GM12878 (cell line): ENCODE results near the gene TOB1. TPM values are rescaled to one million over a fixed set of nuclear protein-coding genes. Genes with fewer than 3 reads are reported as not detected.

Experiments used
- ATAC-seq: fragments of 200-7000 bp; cut with Tn5 transposase; 3 replicates; pipeline ENCODE4 v1.9.1; 2020; ENCODE audit warnings: mild to moderate bottlenecking, moderate library complexity
- BruUV-seq: library from RNA; stranded (reverse); fragments of 400-500 nt; replicated peaks from 2 replicates; lab custom pipeline; 2021; lab: Mats Ljungman, UMichigan
- CTCF ChIA-PET: fragments of 300-600 bp; sonication (Branson Sonifier 250); formaldehyde crosslinking; extraction: SDS; loops from one replicate; lab custom pipeline; 2021; ENCODE audit warnings: inconsistent platforms; lab: Yijun Ruan, JAX
- POLR2A ChIA-PET: fragments of 350-600 bp; formaldehyde crosslinking; extraction: SDS; loops from one replicate; lab custom pipeline; 2021; ENCODE audit warnings: inconsistent platforms; lab: Charles Lee
- RAD21 ChIA-PET: fragments of 300-600 bp; sonication (Branson Sonifier 250); formaldehyde crosslinking; loops from one replicate; lab custom pipeline; 2023; ENCODE audit warnings: antibody characterized with exemption; ENCODE audit not compliant: unreplicated experiment; lab: Charles Lee
- SMC1A ChIA-PET: fragments of 300-600 bp; sonication (Branson Sonifier 250); formaldehyde crosslinking; loops from one replicate; lab custom pipeline; 2023; ENCODE audit not compliant: unreplicated experiment, uncharacterized antibody; lab: Charles Lee
- DNase-seq: peaks from one replicate; pipeline ENCODE4 v3.0.0-alpha.2; 2011; ENCODE audit warnings: low read depth, low spot score
- FAIRE-seq: peaks from 3 replicates; lab custom pipeline; 2011; peaks lifted over from hg19 to GRCh38; lab: Jason Lieb, UNC
- H2AFZ ChIP-seq: 2 replicates; pipeline ENCODE4 v1.6.0; 2011; ENCODE audit warnings: low read depth, low read length, control low read depth; ENCODE audit not compliant: control insufficient read depth
- H3K27ac ChIP-seq: 2 replicates; pipeline ENCODE4 v1.5.1; 2011; ENCODE audit warnings: control low read depth; ENCODE audit not compliant: control insufficient read depth, insufficient read depth
- H3K27me3 ChIP-seq, 2 experiments: replicated peaks in 1 of 2; 2 replicates each; pipeline versions ENCODE4 v1.6.0 to v1.6.1; 2011; ENCODE audit warnings: low read length in 1 of 2; ENCODE audit not compliant: control insufficient read depth in 2 of 2, insufficient read depth in 2 of 2
- H3K36me3 ChIP-seq, 2 experiments: 2 replicates each; pipeline ENCODE4 v1.5.1; 2011; ENCODE audit warnings: low read length in 1 of 2; ENCODE audit not compliant: control insufficient read depth in 2 of 2, insufficient read depth in 2 of 2
- H3K4me1 ChIP-seq: 2 replicates; pipeline ENCODE4 v1.6.1; 2011; ENCODE audit warnings: mild to moderate bottlenecking, low read length, moderate library complexity, mixed read lengths; ENCODE audit not compliant: control insufficient read depth, insufficient read depth
- H3K4me2 ChIP-seq: 2 replicates; pipeline ENCODE4 v1.6.0; 2011; ENCODE audit warnings: control low read depth; ENCODE audit not compliant: control insufficient read depth, insufficient read depth
- H3K4me3 ChIP-seq: fragments of 200-600 bp; sonication (generic); 2 replicates; pipeline ENCODE4 v1.5.1; 2016
- H3K79me2 ChIP-seq: 2 replicates; pipeline ENCODE4 v1.6.0; 2011; ENCODE audit warnings: low read length; ENCODE audit not compliant: control insufficient read depth, insufficient read depth
- H3K9ac ChIP-seq: 2 replicates; pipeline ENCODE4 v1.8.0; 2011; ENCODE audit warnings: low read length, control low read depth, mixed read lengths; ENCODE audit not compliant: control insufficient read depth, insufficient read depth
- H3K9me3 ChIP-seq: replicated peaks from 3 replicates; pipeline ENCODE4 v1.5.1; 2011; ENCODE audit warnings: mild to moderate bottlenecking, low read length; ENCODE audit not compliant: control insufficient read depth, insufficient read depth
- H4K20me1 ChIP-seq: 2 replicates; pipeline ENCODE4 v1.6.0; 2011; ENCODE audit not compliant: control insufficient read depth, insufficient read depth
- BACH1 ChIP-seq: fragments of 450-650 bp; IDR thresholded peaks from 2 replicates; pipeline ENCODE4 v1.6.1; 2017; ENCODE audit warnings: mild to moderate bottlenecking, borderline replicate concordance
- BMI1 ChIP-seq: fragments of 450-650 bp; IDR thresholded peaks from 2 replicates; pipeline ENCODE4 v1.6.1; 2016; ENCODE audit warnings: mild to moderate bottlenecking, moderate library complexity, borderline replicate concordance
- E2F8 ChIP-seq: fragments of 450-650 bp; IDR thresholded peaks from 2 replicates; pipeline ENCODE4 v1.6.1; 2018; ENCODE audit warnings: mild to moderate bottlenecking, low read depth, moderate library complexity; ENCODE audit not compliant: partially characterized antibody
- EP300 ChIP-seq, 2 experiments: fragments of 150-350 bp in 1 of 2; IDR thresholded peaks; 2 replicates each; pipeline ENCODE4 v1.6.1; 2011 to 2012; ENCODE audit warnings: low read depth in 2 of 2, low read length in 2 of 2, borderline replicate concordance in 1 of 2, improper control_type of control experiment in 1 of 2, inconsistent platforms in 1 of 2; ENCODE audit not compliant: control insufficient read depth in 1 of 2
- IRF5 ChIP-seq: fragments of 450-650 bp; IDR thresholded peaks from 2 replicates; pipeline ENCODE4 v1.6.1; 2017; ENCODE audit warnings: borderline replicate concordance
- MEF2A ChIP-seq: IDR thresholded peaks from 2 replicates; pipeline ENCODE4 v1.6.1; 2011; ENCODE audit warnings: low read depth, mild to moderate bottlenecking, low read length, moderate library complexity; ENCODE audit not compliant: insufficient read depth
- NRF1 ChIP-seq: conservative IDR thresholded peaks from 2 replicates; pipeline ENCODE4 v1.6.1; 2011; ENCODE audit warnings: mild to moderate bottlenecking, low read depth, low read length, improper control_type of control experiment
- PBX3 ChIP-seq: IDR thresholded peaks from 2 replicates; pipeline ENCODE4 v1.6.1; 2011; ENCODE audit warnings: mild to moderate bottlenecking, low read depth, low read length, moderate library complexity; ENCODE audit not compliant: insufficient replicate concordance
- YY1 ChIP-seq: IDR thresholded peaks from 2 replicates; pipeline ENCODE4 v1.6.1; 2011; ENCODE audit warnings: low read depth, mild to moderate bottlenecking, low read length
- ZNF274 ChIP-seq: IDR thresholded peaks from one replicate; pipeline ENCODE4 v1.8.0; 2011; ENCODE audit not compliant: insufficient read length, insufficient read depth
- ZSCAN29 ChIP-seq: fragments of 450-650 bp; IDR thresholded peaks from 2 replicates; pipeline ENCODE4 v1.6.1; 2017; ENCODE audit warnings: mild to moderate bottlenecking, moderate library complexity
- WGBS: methylation state at CpG from one replicate; pipeline ENCODE4 v1.1.6; 2016; ENCODE audit warnings: low lambda C conversion rate; ENCODE audit not compliant: insufficient replicate concordance, insufficient coverage; ENCODE audit errors: missing lambda C conversion rate; 5-methylcytosine and 5-hydroxymethylcytosine counted together
- in situ Hi-C: fragments of 300-500 bp; cut with MboI; formaldehyde crosslinking; loops from 9 replicates; pipeline ENCODE4 v1.14.3; 2018; ENCODE audit warnings: mixed read lengths
- intact Hi-C: fragments of 100-400 bp; cut with micrococcal nuclease; formaldehyde crosslinking; loops from one replicate; pipeline ENCODE4 v1.14.2; 2022; ENCODE audit not compliant: unreplicated experiment
- polyA plus RNA-seq, 11 experiments: library from polyadenylated mRNA; depleted of rRNA in 4 of 11; unstranded in 6 of 11; stranded (reverse) in 5 of 11; fragments of >200 nt; fragmentation: Nextera tagmentation in 4 of 11; fragmentation: Illumina TruSeq in 1 of 11; extraction: Ambion mirVana in 4 of 11; extraction: Trizol in 1 of 11; gene quantifications; 1 replicate in 1 of 11; 2 replicates in 10 of 11; pipeline versions ENCODE4 v1.2.1 to v1.2.3, GENCODE V29; 2011 to 2016; ENCODE audit warnings: inconsistent platforms in 2 of 11, missing spikeins in 2 of 11, low read depth in 1 of 11
- total RNA-seq, 4 experiments: library from RNA; depleted of rRNA in 3 of 4; stranded (reverse); fragments of >200 nt in 3 of 4; fragmentation: Illumina TruSeq in 1 of 4; extraction: Trizol in 1 of 4; gene quantifications; 2 replicates each; pipeline versions ENCODE4 v1.2.1 to v1.2.3, GENCODE V29; 2013 to 2021

Gene TOB1
- total and polyA plus RNA-seq, 10 of the 15 experiments (the other 5 are each of a cell fraction or from before 2014, with no cell fraction given): 5.0 to 32.4 (median 13.7) TPM

GRCh38 chr17:50816271-50816670 is 49.9 kb downstream of the TOB1 start:
- RAD21 ChIA-PET: interaction anchor here (1.0 kb wide), 1 partner anchor 142 kb away, joined by 3 read pairs; no protein-coding TSS in a partner anchor
- ATAC-seq (no peak), DNase-seq (no peak), FAIRE-seq (no peak)
- H3K27me3 ChIP-seq: no peaks in the 10 kb centered on the region; a peak in 1 of 4 replicates
- in situ Hi-C loops (no loop called here), intact Hi-C loops (no loop called here)
- H4K20me1 ChIP-seq: no peaks in the 10 kb centered on the region
- WGBS: 7% methylated on average over 5 of the region's 5 CpGs
- no peaks in the 10 kb centered on the region for H3K36me3 ChIP-seq
- no peak overlapping the region for H3K27ac ChIP-seq
- no peaks in the 10 kb centered on the region for H3K79me2 ChIP-seq
- no peaks in the 10 kb centered on the region; the same call in 1 of the 2 replicates for H3K4me1 ChIP-seq
- H3K9me3 ChIP-seq: no peaks in the 10 kb centered on the region
- no peak overlapping the region for H3K4me3 ChIP-seq
- no peak overlapping the region for H2AFZ ChIP-seq
- BruUV-seq: no TSS peak
- POLR2A ChIA-PET: no interaction called here
- H3K4me2 ChIP-seq: no peak overlapping the region
- CTCF ChIA-PET: interaction anchor here (1.0 to 4.3 kb wide), 8 partner anchors 9 to 199 kb away, joined by 3 to 30 read pairs (median 4); no protein-coding TSS in a partner anchor
- TF ChIP-seq ZSCAN29 (no peak), YY1 (no peak), EP300 (IDR thresholded peaks at IDR 0.05; ENCODE audit: borderline replicate concordance in 1 of 2, control insufficient read depth in 1 of 2, low read depth in 2 of 2, low read length in 2 of 2) (no peak), MEF2A (no peak), ZNF274 (no peak)
- SMC1A ChIA-PET: interaction anchor here (0.8 to 2.0 kb wide), 4 partner anchors 14 to 37 kb away, joined by 3 to 9 read pairs (median 3); no protein-coding TSS in a partner anchor
- no peak overlapping the region for H3K9ac ChIP-seq

- no peaks in the 10 kb centered on the region; a peak in 1 of 4 replicates for H3K27me3 ChIP-seq
- no peak for FAIRE-seq
- BruUV-seq: no TSS peak
- ChIA-PET CTCF (interaction anchor here (0.6 to 4.3 kb wide), 7 partner anchors 8 to 260 kb away, joined by 3 to 30 read pairs (median 3); no protein-coding TSS in a partner anchor), POLR2A (no interaction called here), RAD21 (no interaction called here), SMC1A (interaction anchor here (0.8 kb wide), 1 partner anchor 38 kb away, joined by 3 read pairs; no protein-coding TSS in a partner anchor)
- H3K4me1 ChIP-seq: no peaks in the 10 kb centered on the region; the same call in 1 of the 2 replicates
- H3K27ac ChIP-seq: no peak overlapping the region
- no peak overlapping the region for H3K4me3 ChIP-seq
- in situ Hi-C loops (no loop called here), intact Hi-C loops (no loop called here)
- WGBS: 0% methylated on average over 3 of the region's 3 CpGs
- no peaks in the 10 kb centered on the region for H3K9me3 ChIP-seq
- no peak overlapping the region for H3K4me2 ChIP-seq
- H3K79me2 ChIP-seq: no peaks in the 10 kb centered on the region
- no peaks in the 10 kb centered on the region for H3K36me3 ChIP-seq
- no peak for ATAC-seq
- no peaks in the 10 kb centered on the region for H4K20me1 ChIP-seq
- no peak overlapping the region for H2AFZ ChIP-seq
- no peak overlapping the region for H3K9ac ChIP-seq
- DNase-seq: no peak
- no peak for TF ChIP-seq NRF1
- TF ChIP-seq BACH1: no peak
- TF ChIP-seq BMI1: no peak
- no peak for TF ChIP-seq PBX3
- TF ChIP-seq IRF5: no peak
- TF ChIP-seq E2F8: no peak
These were observed 50.8 kb downstream of the TOB1 start for GRCh38 chr17:50815400-50815799.
